SK-N-SH (cell line): ENCODE data around the gene RPS6KA5. TPM values are rescaled to one million over a fixed set of nuclear protein-coding genes. Genes with fewer than 3 reads are reported as not detected.

Experiments used
- CTCF ChIA-PET: fragments of 300-600, 350-600 bp; formaldehyde crosslinking; extraction: SDS; loops from one replicate; lab custom pipeline; 2021; lab: Yijun Ruan, JAX
- POLR2A ChIA-PET: fragments of 350-600 bp; sonication (Branson Sonifier 250); formaldehyde crosslinking; extraction: SDS; loops from one replicate; lab custom pipeline; 2020; ENCODE audit warnings: antibody characterized with exemption, inconsistent platforms; lab: Yijun Ruan, JAX
- DNase-seq: peaks from one replicate; pipeline ENCODE4 v3.0.0; 2012
- H2AFZ ChIP-seq: fragments of 200-600 bp; sonication (generic); 2 replicates; pipeline ENCODE4 v1.8.1; 2016; ENCODE audit warnings: antibody characterized with exemption, mild to moderate bottlenecking, low read depth
- H3F3A ChIP-seq: fragments of 200-600 bp; sonication (generic); replicated peaks from 2 replicates; pipeline ENCODE3; 2016; ENCODE audit warnings: antibody characterized with exemption, mild to moderate bottlenecking; ENCODE audit not compliant: insufficient read depth
- H3K27ac ChIP-seq, 2 experiments: fragments of 200-500 bp in 1 of 2; fragments of 200-600 bp in 1 of 2; sonication (Bioruptor generic) in 1 of 2; sonication (generic), shearing (Covaris generic) in 1 of 2; 2 replicates each; pipeline versions ENCODE4 v1.5.1 to v1.6.1; 2014 to 2016; ENCODE audit warnings: low read depth in 2 of 2, inconsistent platforms in 1 of 2, low read length in 1 of 2, mild to moderate bottlenecking in 1 of 2, mixed read lengths in 1 of 2
- H3K27me3 ChIP-seq: fragments of 200-600 bp; sonication (generic), shearing (Covaris generic); 2 replicates; pipeline ENCODE4 v1.6.1; 2016; ENCODE audit warnings: mixed run types; ENCODE audit not compliant: insufficient read depth
- H3K36me3 ChIP-seq, 2 experiments: fragments of 200-500 bp in 1 of 2; fragments of 200-600 bp in 1 of 2; sonication (Bioruptor generic) in 1 of 2; sonication (generic) in 1 of 2; replicated peaks in 1 of 2; 2 replicates each; pipeline versions ENCODE3 to v1.5.1; 2014 to 2016; ENCODE audit warnings: low read length in 1 of 2, mild to moderate bottlenecking in 1 of 2; ENCODE audit not compliant: insufficient read depth in 2 of 2, control insufficient read depth in 1 of 2
- H3K4me1 ChIP-seq, 2 experiments: fragments of 200-500 bp in 1 of 2; fragments of 200-600 bp in 1 of 2; sonication (Bioruptor generic) in 1 of 2; sonication (generic), shearing (Covaris generic) in 1 of 2; 2 replicates each; pipeline versions ENCODE4 v1.5.1 to v1.6.1; 2014 to 2016; ENCODE audit warnings: low read depth in 1 of 2, low read length in 1 of 2, mixed run types in 1 of 2; ENCODE audit not compliant: insufficient read depth in 2 of 2, control insufficient read depth in 1 of 2
- H3K4me2 ChIP-seq: fragments of 200-600 bp; sonication (generic), shearing (Covaris generic); 2 replicates; pipeline ENCODE4 v1.6.1; 2017; ENCODE audit warnings: mixed run types
- H3K4me3 ChIP-seq, 2 experiments: fragments of 200-500 bp in 1 of 2; fragments of 200-600 bp in 1 of 2; sonication (Bioruptor generic) in 1 of 2; sonication (generic), shearing (Covaris generic) in 1 of 2; 2 replicates each; pipeline versions ENCODE4 v1.5.1 to v1.8.1; 2014 to 2016; ENCODE audit warnings: low read depth in 2 of 2, inconsistent platforms in 1 of 2, low read length in 1 of 2, mild to moderate bottlenecking in 1 of 2, mixed read lengths in 1 of 2, moderate library complexity in 1 of 2
- H3K79me2 ChIP-seq: fragments of 200-600 bp; sonication (generic); 2 replicates; pipeline ENCODE4 v1.8.1; 2017; ENCODE audit warnings: mild to moderate bottlenecking; ENCODE audit not compliant: insufficient read depth
- H3K9ac ChIP-seq: fragments of 200-600 bp; sonication (generic); 2 replicates; pipeline ENCODE4 v1.6.1; 2017; ENCODE audit warnings: mixed run types
- H3K9me2 ChIP-seq: fragments of 200-600 bp; sonication (generic); 2 replicates; pipeline ENCODE4 v1.6.1; 2017; ENCODE audit warnings: mixed run types
- H3K9me3 ChIP-seq: fragments of 200-600 bp; sonication (generic); 2 replicates; pipeline ENCODE4 v1.6.1; 2017; ENCODE audit warnings: mixed run types, mild to moderate bottlenecking, moderate library complexity
- H4K20me1 ChIP-seq: fragments of 200-600 bp; sonication (generic); 2 replicates; pipeline ENCODE4 v1.6.1; 2017; ENCODE audit warnings: mild to moderate bottlenecking, mixed run types; ENCODE audit not compliant: insufficient read depth
- CHD2 ChIP-seq: fragments of 150-350 bp; IDR thresholded peaks from 2 replicates; pipeline ENCODE4 v1.6.1; 2018; ENCODE audit warnings: low read length; ENCODE audit not compliant: partially characterized antibody
- EZH2phosphoT487 ChIP-seq: fragments of 200-600 bp; sonication (generic); IDR thresholded peaks from 2 replicates; pipeline ENCODE4 v1.6.1; 2017; ENCODE audit warnings: low read depth, mixed run types, mild to moderate bottlenecking, antibody characterized with exemption, moderate library complexity, borderline replicate concordance
- FOXM1 ChIP-seq: IDR thresholded peaks from 2 replicates; pipeline ENCODE4 v1.4.0; 2012; ENCODE audit warnings: low read depth, mild to moderate bottlenecking
- GATA2 ChIP-seq: sonication (generic); formaldehyde crosslinking; IDR thresholded peaks from 2 replicates; pipeline ENCODE4 v1.5.0; 2020; ENCODE audit warnings: mild to moderate bottlenecking, missing genetic modification reagents
- JUND ChIP-seq: IDR thresholded peaks from 2 replicates; pipeline ENCODE4 v1.4.0; 2012
- MEF2A ChIP-seq: IDR thresholded peaks from 2 replicates; pipeline ENCODE4 v1.4.0; 2012; ENCODE audit warnings: low read depth, borderline replicate concordance
- MXI1 ChIP-seq: IDR thresholded peaks from 2 replicates; pipeline ENCODE4 v1.6.1; 2012; ENCODE audit warnings: mild to moderate bottlenecking, low read depth, low read length, improper control_type of control experiment
- NFIC ChIP-seq: IDR thresholded peaks from 2 replicates; pipeline ENCODE4 v1.4.0; 2012; ENCODE audit warnings: borderline replicate concordance
- NRF1 ChIP-seq: IDR thresholded peaks from 2 replicates; pipeline ENCODE4 v1.6.1; 2012; ENCODE audit warnings: low read depth, mild to moderate bottlenecking, low read length
- POLR2AphosphoS5 ChIP-seq: IDR thresholded peaks from 2 replicates; pipeline ENCODE4 v1.6.1; 2012; ENCODE audit warnings: low read depth, low read length
- RAD21 ChIP-seq: IDR thresholded peaks from 2 replicates; pipeline ENCODE4 v1.6.1; 2012; ENCODE audit warnings: mild to moderate bottlenecking, low read length
- RFX5 ChIP-seq: IDR thresholded peaks from 2 replicates; pipeline ENCODE4 v1.6.1; 2012; ENCODE audit warnings: mild to moderate bottlenecking, improper control_type of control experiment, low read length
- RXRA ChIP-seq: IDR thresholded peaks from 2 replicates; pipeline ENCODE4 v1.4.0; 2012; ENCODE audit warnings: low read depth, mild to moderate bottlenecking, borderline replicate concordance
- SIN3A ChIP-seq: IDR thresholded peaks from 2 replicates; pipeline ENCODE4 v1.6.1; 2012; ENCODE audit warnings: low read depth, mild to moderate bottlenecking, low read length, moderate library complexity, borderline replicate concordance
- SMC3 ChIP-seq: IDR thresholded peaks from 2 replicates; pipeline ENCODE4 v1.6.1; 2012; ENCODE audit warnings: low read depth, low read length, improper control_type of control experiment
- TCF12 ChIP-seq: IDR thresholded peaks from 2 replicates; pipeline ENCODE4 v1.4.0; 2012
- TEAD4 ChIP-seq: IDR thresholded peaks from 2 replicates; pipeline ENCODE4 v1.4.0; 2012; ENCODE audit warnings: mild to moderate bottlenecking, borderline replicate concordance; ENCODE audit not compliant: insufficient read depth
- YY1 ChIP-seq: IDR thresholded peaks from 2 replicates; pipeline ENCODE4 v1.4.0; 2012; ENCODE audit warnings: low read depth, mild to moderate bottlenecking
- WGBS: methylation state at CpG from one replicate; pipeline ENCODE4 v1.1.6; 2017; ENCODE audit warnings: low lambda C conversion rate; 5-methylcytosine and 5-hydroxymethylcytosine counted together
- polyA plus RNA-seq, 3 experiments: library from polyadenylated mRNA; depleted of rRNA; stranded (reverse); fragments of >200 nt; gene quantifications; 2 replicates each; pipeline ENCODE4 v1.2.3, GENCODE V29; 2012
- TF ChIP-seq, protein P1 (sequence below): fragments of 200-600 bp; sonication (generic); IDR thresholded peaks from 2 replicates; pipeline ENCODE4 v1.6.1; 2017; ENCODE audit warnings: antibody characterized with exemption, mild to moderate bottlenecking, moderate library complexity
- TF ChIP-seq, protein P2 (sequence below): fragments of 150-350 bp; IDR thresholded peaks from 2 replicates; pipeline ENCODE4 v1.6.1; 2017; ENCODE audit warnings: antibody characterized with exemption, low read length, low read depth, borderline replicate concordance
- TF ChIP-seq, protein P3 (sequence below): IDR thresholded peaks from 2 replicates; pipeline ENCODE4 v1.4.0; 2012; ENCODE audit warnings: low read depth, borderline replicate concordance
- TF ChIP-seq, protein P4 (sequence below): fragments of 150-350 bp; IDR thresholded peaks from 2 replicates; pipeline ENCODE4 v1.6.1; 2016; ENCODE audit warnings: mild to moderate bottlenecking, low read depth, low read length

Gene RPS6KA5
- polyA plus RNA-seq, 1 of the 3 experiments (the other 2 are of a cell fraction), result 0.67 TPM

DNA sequence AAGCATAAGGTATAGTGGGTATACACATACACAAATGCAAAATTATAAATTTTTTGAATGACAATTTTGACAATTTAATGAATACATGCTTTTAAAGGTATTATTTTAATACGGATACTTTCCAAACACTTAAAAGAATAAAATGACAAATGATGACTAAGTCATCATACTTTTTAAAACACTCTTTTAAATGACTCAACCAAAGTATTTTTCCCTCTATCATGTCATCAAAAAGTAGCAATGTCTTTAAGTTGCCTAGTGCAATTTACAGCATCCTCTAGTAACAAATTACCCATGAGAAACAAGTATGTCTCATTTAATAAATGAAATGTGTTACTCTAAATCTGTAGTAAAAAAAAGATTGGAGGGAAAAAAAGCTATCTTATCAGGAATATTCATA is 73.3 kb downstream of the RPS6KA5 start:
- H3K9ac ChIP-seq, result no peak overlapping the region
- no peak overlapping the region for H3K4me3 ChIP-seq
- H3K4me2 ChIP-seq, result no peak overlapping the region
- 64% methylated on average over 1 of the region's 1 CpG for WGBS
- no peaks in the 10 kb centered on the region for H3K27me3 ChIP-seq
- no peak overlapping the region for H2AFZ ChIP-seq
- no peaks in the 10 kb centered on the region for H3F3A ChIP-seq
- no peaks in the 10 kb centered on the region for H4K20me1 ChIP-seq
- no peak for DNase-seq
- H3K9me2 ChIP-seq, result no peaks in the 10 kb centered on the region
- TF ChIP-seq CHD2 (no peak), FOXM1 (no peak), JUND (no peak), TEAD4 (no peak), POLR2AphosphoS5 (no peak), GATA2 (CRISPR knock-in tag) (no peak), RFX5 (no peak)
- TF ChIP-seq, protein P1, sequence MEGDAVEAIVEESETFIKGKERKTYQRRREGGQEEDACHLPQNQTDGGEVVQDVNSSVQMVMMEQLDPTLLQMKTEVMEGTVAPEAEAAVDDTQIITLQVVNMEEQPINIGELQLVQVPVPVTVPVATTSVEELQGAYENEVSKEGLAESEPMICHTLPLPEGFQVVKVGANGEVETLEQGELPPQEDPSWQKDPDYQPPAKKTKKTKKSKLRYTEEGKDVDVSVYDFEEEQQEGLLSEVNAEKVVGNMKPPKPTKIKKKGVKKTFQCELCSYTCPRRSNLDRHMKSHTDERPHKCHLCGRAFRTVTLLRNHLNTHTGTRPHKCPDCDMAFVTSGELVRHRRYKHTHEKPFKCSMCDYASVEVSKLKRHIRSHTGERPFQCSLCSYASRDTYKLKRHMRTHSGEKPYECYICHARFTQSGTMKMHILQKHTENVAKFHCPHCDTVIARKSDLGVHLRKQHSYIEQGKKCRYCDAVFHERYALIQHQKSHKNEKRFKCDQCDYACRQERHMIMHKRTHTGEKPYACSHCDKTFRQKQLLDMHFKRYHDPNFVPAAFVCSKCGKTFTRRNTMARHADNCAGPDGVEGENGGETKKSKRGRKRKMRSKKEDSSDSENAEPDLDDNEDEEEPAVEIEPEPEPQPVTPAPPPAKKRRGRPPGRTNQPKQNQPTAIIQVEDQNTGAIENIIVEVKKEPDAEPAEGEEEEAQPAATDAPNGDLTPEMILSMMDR, result no peak
- H3K27ac ChIP-seq, result no peak overlapping the region
- ChIA-PET CTCF (interaction anchor here (1.5 kb wide), 1 partner anchor 20 kb away, joined by 3 read pairs; no protein-coding TSS in a partner anchor), POLR2A (no interaction called here)
- no peaks in the 10 kb centered on the region for H3K79me2 ChIP-seq
- no peaks in the 10 kb centered on the region for H3K9me3 ChIP-seq
- H3K36me3 ChIP-seq, result no peaks in the 10 kb centered on the region
- no peaks in the 10 kb centered on the region for H3K4me1 ChIP-seq

DNA sequence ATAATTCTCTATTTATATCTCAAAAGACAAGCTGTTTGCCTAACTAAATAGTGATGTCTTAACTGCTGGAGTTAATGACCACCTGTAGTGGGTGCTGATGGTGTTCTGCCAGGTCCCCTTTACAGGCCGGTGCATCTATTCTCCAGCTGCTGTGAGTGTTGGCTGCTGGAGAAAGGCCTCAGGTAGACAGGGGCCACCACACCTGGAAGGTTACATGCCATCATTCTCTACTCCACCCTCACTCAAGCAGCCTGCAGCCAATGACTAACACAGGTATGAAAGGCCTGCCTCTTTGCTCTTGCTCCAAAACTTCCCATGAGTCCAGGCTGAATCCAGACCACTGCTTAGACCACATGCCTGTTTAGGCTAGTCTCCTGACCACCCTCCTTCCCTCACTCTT is 73.9 kb downstream of the RPS6KA5 start:
- no peaks in the 10 kb centered on the region for H3K4me1 ChIP-seq
- no peaks in the 10 kb centered on the region for H3K36me3 ChIP-seq
- no peak overlapping the region for H3K4me3 ChIP-seq
- H3K9me3 ChIP-seq, result no peaks in the 10 kb centered on the region
- H4K20me1 ChIP-seq, result no peaks in the 10 kb centered on the region
- H2AFZ ChIP-seq, result no peak overlapping the region
- no peaks in the 10 kb centered on the region for H3K79me2 ChIP-seq
- no peak overlapping the region for H3K9ac ChIP-seq
- H3K9me2 ChIP-seq, result no peaks in the 10 kb centered on the region
- ChIA-PET POLR2A (no interaction called here), CTCF (interaction anchor here (1.5 kb wide), 1 partner anchor 20 kb away, joined by 3 read pairs; no protein-coding TSS in a partner anchor)
- no peaks in the 10 kb centered on the region for H3F3A ChIP-seq
- WGBS, result 100% methylated on average over 1 of the region's 1 CpG
- no peak overlapping the region for H3K4me2 ChIP-seq
- no peaks in the 10 kb centered on the region for H3K27me3 ChIP-seq
- DNase-seq, result no peak
- no peak overlapping the region for H3K27ac ChIP-seq
- TF ChIP-seq, protein P2, sequence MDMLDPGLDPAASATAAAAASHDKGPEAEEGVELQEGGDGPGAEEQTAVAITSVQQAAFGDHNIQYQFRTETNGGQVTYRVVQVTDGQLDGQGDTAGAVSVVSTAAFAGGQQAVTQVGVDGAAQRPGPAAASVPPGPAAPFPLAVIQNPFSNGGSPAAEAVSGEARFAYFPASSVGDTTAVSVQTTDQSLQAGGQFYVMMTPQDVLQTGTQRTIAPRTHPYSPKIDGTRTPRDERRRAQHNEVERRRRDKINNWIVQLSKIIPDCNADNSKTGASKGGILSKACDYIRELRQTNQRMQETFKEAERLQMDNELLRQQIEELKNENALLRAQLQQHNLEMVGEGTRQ, result no peak
- TF ChIP-seq RAD21 (no peak), TEAD4 (no peak), SMC3 (no peak), NFIC (no peak), YY1 (no peak), TCF12 (no peak), MXI1 (no peak), POLR2AphosphoS5 (no peak), MEF2A (no peak), EZH2phosphoT487 (no peak), SIN3A (no peak), GATA2 (CRISPR knock-in tag) (no peak), RFX5 (no peak), RXRA (no peak), NRF1 (no peak)
- TF ChIP-seq, protein P3, sequence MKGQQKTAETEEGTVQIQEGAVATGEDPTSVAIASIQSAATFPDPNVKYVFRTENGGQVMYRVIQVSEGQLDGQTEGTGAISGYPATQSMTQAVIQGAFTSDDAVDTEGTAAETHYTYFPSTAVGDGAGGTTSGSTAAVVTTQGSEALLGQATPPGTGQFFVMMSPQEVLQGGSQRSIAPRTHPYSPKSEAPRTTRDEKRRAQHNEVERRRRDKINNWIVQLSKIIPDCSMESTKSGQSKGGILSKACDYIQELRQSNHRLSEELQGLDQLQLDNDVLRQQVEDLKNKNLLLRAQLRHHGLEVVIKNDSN, result no peak
- TF ChIP-seq, protein P1, result no peak
- TF ChIP-seq, protein P4, sequence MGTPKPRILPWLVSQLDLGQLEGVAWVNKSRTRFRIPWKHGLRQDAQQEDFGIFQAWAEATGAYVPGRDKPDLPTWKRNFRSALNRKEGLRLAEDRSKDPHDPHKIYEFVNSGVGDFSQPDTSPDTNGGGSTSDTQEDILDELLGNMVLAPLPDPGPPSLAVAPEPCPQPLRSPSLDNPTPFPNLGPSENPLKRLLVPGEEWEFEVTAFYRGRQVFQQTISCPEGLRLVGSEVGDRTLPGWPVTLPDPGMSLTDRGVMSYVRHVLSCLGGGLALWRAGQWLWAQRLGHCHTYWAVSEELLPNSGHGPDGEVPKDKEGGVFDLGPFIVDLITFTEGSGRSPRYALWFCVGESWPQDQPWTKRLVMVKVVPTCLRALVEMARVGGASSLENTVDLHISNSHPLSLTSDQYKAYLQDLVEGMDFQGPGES, result no peak
